ENCODE measurements around the gene KPNB1.
A peak's percentile ranks its signal among the peaks of the same experiment; 100 is the strongest.
"Not testable (repeated sequence)": the region's sequence is repeated elsewhere in the genome, so short reads cannot be mapped to it uniquely, and the experiment has no call there.

KPNB1 gene

DNA sequence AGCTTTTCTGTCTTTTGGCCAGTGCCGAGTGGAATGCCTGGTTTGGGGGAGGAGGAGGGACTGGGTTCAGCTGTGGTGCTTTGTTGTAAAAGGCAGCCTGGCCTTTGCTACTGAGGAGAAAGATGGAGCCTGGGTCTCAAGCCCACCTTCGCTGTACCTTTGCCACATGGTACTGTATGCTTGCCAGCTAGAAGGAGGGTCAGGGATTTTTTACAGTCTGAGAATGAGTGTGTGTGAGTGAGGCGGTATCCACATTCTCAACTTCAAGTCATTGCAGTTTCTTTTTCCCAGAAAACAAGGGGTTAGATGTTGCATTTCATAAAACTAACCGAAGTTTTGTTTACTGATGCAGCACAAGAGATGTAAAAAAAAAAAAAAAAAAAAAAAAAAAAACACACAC lies 33.0 kb downstream of the KPNB1 start:
- H3K4me3 Mint-ChIP-seq; H3K27me3 Mint-ChIP-seq; H3K4me1 Mint-ChIP-seq (ENCODE audit: low read depth); H3K9me3 Mint-ChIP-seq (ENCODE audit: low read depth): not testable (repeated sequence)
- Mint-ChIP-seq H3K36me3 (peaks cover 10% of the 10 kb centered on the region), H3K27ac (peak overlapping the region; percentile 58)

DNA sequence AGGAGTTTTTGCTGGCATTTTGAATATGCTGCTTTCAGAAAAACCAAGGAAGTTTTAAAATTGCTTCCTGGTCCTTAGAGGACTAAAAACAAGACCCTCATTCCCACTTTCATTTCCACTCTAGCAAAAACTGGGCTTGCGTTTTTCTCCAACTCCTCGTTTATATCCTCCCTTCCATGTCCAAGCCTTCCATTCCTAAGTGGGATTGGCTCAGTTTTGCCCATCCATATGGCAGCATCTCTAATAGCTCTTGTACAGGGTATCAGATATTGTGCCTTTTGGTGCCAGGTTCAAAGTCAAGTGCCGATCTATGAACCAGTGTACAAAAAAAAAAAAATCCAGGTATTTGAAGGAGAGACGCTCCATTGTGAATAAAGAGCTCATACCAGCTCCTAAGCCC lies 34.3 kb downstream of the KPNB1 start:
- Mint-ChIP-seq H3K27ac (peak overlapping the region; percentile 68), H3K9me3 (ENCODE audit: low read depth) (no peaks in the 10 kb centered on the region), H3K4me1 (ENCODE audit: low read depth) (peaks cover 3% of the 10 kb centered on the region), H3K4me3 (no peak overlapping the region), H3K27me3 (no peaks in the 10 kb centered on the region), H3K36me3 (peaks cover 10% of the 10 kb centered on the region)

DNA sequence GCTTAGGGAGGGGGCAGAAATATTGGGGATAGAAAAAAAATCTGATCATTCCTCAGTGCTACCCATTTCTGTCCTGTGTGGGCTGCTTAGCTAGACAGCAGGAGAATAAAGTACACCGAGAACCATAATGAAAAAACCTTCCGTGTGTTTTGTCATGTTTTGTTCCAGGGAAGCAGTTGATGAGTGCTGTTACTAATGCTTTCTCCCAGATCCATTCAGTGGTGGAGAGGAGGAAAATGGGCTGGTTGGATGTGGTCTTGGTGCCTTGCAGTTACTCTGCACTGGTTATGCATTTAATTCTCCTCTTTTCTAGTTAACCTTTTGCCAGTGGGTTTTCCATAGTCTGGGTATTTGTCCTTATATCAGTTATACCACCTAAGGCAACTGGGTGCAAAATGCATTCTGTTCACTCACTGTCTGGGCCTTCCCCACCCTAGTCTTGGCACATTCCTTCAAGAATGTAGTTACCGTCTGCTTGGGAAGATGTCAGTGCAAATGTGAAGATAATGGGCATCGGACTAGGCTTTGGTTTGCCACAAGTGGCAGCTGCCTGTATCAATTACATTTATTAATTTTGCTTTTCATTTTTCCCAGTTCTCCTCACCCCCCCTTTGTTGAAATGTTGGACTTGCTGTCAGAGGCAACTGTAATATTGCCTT lies 34.9 kb downstream of the KPNB1 start:
- Mint-ChIP-seq H3K27me3 (no peaks in the 10 kb centered on the region), H3K9me3 (ENCODE audit: low read depth) (no peaks in the 10 kb centered on the region), H3K4me3 (no peak overlapping the region), H3K36me3 (peaks cover 10% of the 10 kb centered on the region), H3K27ac (peak overlapping the region; percentile 68), H3K4me1 (ENCODE audit: low read depth) (peaks cover 3% of the 10 kb centered on the region)

DNA sequence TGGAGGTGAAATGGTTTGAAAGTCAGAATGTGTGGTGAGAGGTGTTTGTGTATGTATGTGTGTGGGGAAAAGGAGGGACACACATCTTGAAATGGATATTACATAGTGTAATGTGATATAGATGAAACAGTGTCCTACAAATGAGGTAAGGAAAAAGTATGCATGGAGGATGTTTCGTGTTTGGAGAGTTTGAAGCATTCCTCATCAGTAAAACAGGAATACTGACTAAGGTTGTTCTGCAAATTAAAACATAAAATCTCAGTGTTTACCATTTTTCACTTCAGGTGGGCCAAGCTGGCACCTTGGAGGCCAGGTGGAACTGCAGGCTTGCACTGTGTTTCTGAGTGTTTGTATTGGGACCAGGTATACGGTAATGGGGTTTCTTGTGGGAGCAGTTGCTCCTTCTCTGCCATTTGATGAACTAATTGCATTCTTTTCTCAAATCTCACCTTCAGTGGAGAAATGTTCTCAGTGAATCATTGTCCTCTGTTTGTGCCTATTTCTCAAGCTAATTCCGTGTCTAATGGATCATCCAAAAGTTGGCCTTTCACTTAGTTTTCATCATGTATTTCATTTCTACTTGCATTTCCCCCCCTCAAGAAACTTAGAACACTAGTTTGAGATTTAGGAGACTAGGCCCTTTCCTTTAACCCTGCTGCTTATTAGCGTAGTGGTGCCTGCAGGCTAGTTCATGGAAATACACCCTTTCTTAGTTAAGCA lies 36.0 kb downstream of the KPNB1 start:
- Mint-ChIP-seq H3K4me3 (no peak overlapping the region), H3K36me3 (peaks cover 6% of the 10 kb centered on the region), H3K27ac (peak overlapping the region; percentile 41), H3K9me3 (ENCODE audit: low read depth) (no peaks in the 10 kb centered on the region), H3K4me1 (ENCODE audit: low read depth) (peaks cover 6% of the 10 kb centered on the region), H3K27me3 (no peaks in the 10 kb centered on the region)

DNA sequence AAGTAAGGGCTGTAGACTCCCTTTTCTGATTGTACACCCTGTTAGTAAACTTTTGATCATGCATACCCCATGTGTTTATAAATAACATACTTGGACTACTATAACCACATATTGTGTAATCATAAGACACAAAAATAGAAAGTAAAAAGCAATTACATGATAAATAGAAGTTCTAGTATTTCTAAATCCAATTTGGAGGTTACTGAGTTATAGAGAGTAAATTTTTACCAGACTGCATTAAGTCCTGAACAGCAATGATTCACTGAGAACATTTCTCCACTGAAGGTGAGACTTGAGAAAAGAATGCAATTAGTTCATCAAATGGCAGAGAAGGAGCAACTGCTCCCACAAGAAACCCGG lies 36.5 kb downstream of the KPNB1 start:
- no peaks in the 10 kb centered on the region for H3K27me3 Mint-ChIP-seq
- peaks cover 6% of the 10 kb centered on the region for H3K4me1 Mint-ChIP-seq (ENCODE audit: low read depth)
- peak overlapping the region; percentile 41 for H3K27ac Mint-ChIP-seq
- H3K36me3 Mint-ChIP-seq: peaks cover 6% of the 10 kb centered on the region
- no peak overlapping the region for H3K4me3 Mint-ChIP-seq
- no peaks in the 10 kb centered on the region for H3K9me3 Mint-ChIP-seq (ENCODE audit: low read depth)

DNA sequence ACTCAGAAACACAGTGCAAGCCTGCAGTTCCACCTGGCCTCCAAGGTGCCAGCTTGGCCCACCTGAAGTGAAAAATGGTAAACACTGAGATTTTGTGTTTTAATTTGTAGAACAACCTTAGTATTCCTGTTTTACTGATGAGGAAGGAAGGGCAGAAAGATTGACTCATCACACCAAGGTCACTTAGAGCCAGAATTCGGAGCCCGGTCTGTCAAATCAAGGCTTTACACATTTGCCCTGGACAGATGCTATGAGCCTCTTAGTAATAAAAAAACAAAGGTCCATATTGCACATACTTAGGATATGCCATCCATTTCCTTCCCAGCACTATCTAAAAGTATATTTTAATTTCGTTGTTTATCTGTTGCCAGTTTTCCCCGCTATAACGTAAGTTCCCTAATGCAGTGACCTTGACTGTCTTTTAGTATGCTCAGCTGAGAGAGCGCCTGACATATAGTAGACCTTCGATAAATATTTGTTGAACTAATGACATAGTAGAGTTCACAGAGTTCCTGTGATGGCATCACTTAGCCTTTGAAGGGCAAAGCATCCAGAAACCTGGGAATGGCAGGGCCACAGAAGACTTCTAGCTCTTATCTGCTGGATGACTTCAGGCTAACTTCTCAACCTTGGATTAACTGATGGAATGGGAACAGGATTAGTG lies 37.1 kb downstream of the KPNB1 start:
- Mint-ChIP-seq H3K27ac (peak overlapping the region; percentile 22), H3K9me3 (ENCODE audit: low read depth) (no peaks in the 10 kb centered on the region), H3K27me3 (no peaks in the 10 kb centered on the region), H3K4me1 (ENCODE audit: low read depth) (peaks cover 7% of the 10 kb centered on the region), H3K4me3 (no peak overlapping the region), H3K36me3 (peaks cover 6% of the 10 kb centered on the region)

DNA sequence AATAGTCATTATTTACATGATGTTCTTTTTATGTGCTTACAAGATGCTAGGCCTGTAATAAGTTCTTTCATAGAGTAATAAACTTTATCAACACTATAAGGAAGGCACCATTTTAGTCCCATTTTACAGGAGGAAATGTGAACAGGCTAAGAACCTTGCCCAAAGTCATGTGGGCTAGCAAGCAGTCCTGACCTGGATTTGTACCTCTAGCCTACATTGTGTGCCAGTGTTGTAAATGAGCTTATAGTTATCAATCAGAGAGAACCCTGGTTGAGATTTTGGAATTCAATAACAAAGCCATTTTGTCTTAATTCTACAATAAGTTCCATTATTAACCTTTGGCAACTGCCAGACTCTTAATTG lies 37.6 kb downstream of the KPNB1 start:
- H3K4me3 Mint-ChIP-seq: no peak overlapping the region
- no peaks in the 10 kb centered on the region for H3K27me3 Mint-ChIP-seq

DNA sequence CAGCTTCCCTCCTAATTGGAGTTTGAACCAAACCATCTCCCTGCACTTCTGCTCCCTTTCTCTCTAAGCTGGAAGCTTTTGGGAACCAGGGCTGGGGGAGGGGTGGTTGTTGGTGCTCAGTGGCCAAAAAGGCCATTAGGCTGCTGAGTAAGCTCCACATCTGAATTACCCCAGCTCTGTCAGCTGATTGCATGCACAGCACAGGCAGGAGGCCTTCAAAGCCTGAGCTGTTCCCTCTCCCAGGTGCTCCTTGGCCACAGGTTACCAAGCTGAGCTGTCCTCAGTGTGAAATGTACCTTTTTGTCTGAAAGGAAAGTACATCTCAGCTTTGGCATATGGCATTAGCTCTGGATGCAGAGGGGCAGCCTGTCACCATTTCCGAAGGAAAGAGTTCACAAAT lies 38.0 kb downstream of the KPNB1 start:
- peaks cover 16% of the 10 kb centered on the region for H3K4me1 Mint-ChIP-seq (ENCODE audit: low read depth)
- no peak overlapping the region for H3K4me3 Mint-ChIP-seq
- peaks cover 3% of the 10 kb centered on the region for H3K36me3 Mint-ChIP-seq
- no peaks in the 10 kb centered on the region for H3K9me3 Mint-ChIP-seq (ENCODE audit: low read depth)
- H3K27ac Mint-ChIP-seq: no peak overlapping the region
- H3K27me3 Mint-ChIP-seq: no peaks in the 10 kb centered on the region

More for the DNA sequence above, 37.6 kb downstream of the KPNB1 start:
- Mint-ChIP-seq H3K36me3 (peaks cover 3% of the 10 kb centered on the region), H3K27ac (peak overlapping the region; percentile 22), H3K4me1 (ENCODE audit: low read depth) (peaks cover 12% of the 10 kb centered on the region), H3K9me3 (ENCODE audit: low read depth) (no peaks in the 10 kb centered on the region)

DNA sequence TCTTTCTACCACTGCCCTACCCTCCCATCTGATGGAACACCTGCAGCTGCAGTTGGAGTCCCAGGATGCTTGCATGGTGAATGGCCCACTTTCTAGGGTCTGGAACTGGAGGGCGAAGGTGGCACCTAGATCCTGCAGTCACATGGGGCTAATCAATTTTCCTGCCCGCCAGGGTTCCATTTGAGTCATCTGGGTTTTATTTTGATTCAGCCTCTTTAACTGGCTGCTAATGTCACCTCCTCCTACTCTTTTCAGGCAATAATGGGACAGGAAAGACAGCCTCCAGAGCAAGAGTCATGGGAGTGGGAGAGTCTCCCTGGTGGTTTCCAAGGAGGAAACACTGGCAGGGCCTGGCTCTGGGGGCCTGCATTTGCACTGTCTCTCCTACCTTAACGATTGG lies 40.4 kb downstream of the KPNB1 start:
- Mint-ChIP-seq H3K27me3 (no peaks in the 10 kb centered on the region), H3K36me3 (no peaks in the 10 kb centered on the region), H3K9me3 (ENCODE audit: low read depth) (no peaks in the 10 kb centered on the region), H3K27ac (no peak overlapping the region), H3K4me1 (ENCODE audit: low read depth) (peaks cover 28% of the 10 kb centered on the region), H3K4me3 (no peak overlapping the region)

DNA sequence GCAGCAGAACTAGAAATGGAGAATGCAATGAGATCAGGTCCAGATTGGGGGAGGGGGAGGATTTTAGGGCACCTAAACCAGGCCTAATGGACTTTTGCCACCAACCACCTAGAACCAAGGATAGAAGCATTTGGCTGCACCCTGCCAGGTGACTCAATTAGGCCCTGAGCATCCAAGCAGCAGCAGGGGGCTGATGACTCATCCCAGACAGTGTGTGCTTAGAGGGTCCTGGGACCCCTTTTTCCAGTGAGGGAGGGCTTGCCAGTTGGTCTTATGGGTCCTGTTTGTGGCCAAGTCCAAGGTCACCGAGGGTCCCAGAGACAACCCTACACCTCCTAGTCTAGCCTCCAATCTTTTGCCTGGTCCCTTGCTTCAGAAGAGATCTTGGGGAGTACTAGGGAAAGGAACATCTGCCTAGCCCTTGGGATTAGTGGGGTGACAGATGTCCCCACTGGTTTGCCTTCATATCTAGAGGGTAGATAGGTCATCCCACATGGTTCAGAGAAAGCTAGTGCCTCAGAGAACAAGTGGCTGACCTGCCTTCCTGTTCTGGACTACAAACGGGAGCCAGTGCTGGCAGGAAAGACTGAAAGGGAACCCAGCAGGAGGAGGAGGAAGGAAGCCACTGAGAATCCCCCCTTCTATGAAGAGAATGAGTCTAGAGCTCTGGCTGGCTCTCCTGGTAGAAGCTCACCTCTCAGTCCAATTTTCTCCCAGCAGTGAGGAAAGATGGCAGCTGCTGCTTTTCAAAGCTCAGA lies 42.6 kb downstream of the KPNB1 start:
- Mint-ChIP-seq H3K36me3 (peaks cover 2% of the 10 kb centered on the region), H3K27ac (peak overlapping the region; percentile 54), H3K4me3 (peak overlapping the region; percentile 98), H3K9me3 (ENCODE audit: low read depth) (no peaks in the 10 kb centered on the region), H3K4me1 (ENCODE audit: low read depth) (peaks cover 41% of the 10 kb centered on the region), H3K27me3 (no peaks in the 10 kb centered on the region)

DNA sequence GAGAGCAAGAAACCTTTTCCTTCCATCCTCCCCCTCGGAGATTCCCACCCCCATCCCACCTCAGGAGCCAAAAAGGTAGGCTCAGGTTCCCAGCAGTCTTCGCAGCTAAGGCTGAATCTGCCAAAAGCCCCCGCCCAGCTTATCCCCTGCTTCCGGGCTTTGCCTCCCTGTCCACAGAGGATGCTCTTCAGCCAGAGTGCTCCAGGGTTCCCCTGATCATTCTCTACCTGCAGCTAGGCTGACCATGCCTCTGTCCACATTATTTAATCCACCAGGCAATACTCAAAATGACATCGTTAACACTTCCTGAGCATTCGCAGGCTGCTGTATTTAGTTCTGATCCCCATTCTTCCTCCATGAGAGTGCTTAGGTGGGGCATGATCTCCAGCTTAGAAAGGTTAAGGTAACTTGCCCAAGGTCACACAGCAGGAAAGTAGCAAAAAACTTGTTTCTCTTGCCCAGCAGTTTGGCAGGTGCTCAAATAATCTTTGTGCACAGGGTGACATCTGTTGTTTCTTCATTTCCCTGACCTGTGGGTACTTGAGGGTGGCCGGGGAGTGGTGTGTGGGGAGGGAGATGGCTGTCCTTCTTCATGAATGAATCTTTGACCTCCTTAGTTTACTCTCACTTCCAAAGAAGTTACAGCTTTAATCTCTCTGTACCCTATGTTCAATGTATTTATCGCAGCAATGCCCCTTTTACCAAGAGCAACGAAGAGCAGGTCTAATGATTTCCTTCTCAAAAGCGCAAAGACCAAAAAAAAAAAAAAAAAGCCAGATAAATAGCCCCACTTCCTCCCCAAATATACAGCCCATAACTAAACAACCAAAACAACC lies 43.4 kb downstream of the KPNB1 start:
- peak overlapping the region; percentile 98 for H3K4me3 Mint-ChIP-seq
- no peaks in the 10 kb centered on the region for H3K9me3 Mint-ChIP-seq (ENCODE audit: low read depth)
- peak overlapping the region; percentile 98 for H3K27ac Mint-ChIP-seq
- H3K4me1 Mint-ChIP-seq (ENCODE audit: low read depth): peaks cover 45% of the 10 kb centered on the region
- no peaks in the 10 kb centered on the region for H3K27me3 Mint-ChIP-seq
- peaks cover 2% of the 10 kb centered on the region for H3K36me3 Mint-ChIP-seq

DNA sequence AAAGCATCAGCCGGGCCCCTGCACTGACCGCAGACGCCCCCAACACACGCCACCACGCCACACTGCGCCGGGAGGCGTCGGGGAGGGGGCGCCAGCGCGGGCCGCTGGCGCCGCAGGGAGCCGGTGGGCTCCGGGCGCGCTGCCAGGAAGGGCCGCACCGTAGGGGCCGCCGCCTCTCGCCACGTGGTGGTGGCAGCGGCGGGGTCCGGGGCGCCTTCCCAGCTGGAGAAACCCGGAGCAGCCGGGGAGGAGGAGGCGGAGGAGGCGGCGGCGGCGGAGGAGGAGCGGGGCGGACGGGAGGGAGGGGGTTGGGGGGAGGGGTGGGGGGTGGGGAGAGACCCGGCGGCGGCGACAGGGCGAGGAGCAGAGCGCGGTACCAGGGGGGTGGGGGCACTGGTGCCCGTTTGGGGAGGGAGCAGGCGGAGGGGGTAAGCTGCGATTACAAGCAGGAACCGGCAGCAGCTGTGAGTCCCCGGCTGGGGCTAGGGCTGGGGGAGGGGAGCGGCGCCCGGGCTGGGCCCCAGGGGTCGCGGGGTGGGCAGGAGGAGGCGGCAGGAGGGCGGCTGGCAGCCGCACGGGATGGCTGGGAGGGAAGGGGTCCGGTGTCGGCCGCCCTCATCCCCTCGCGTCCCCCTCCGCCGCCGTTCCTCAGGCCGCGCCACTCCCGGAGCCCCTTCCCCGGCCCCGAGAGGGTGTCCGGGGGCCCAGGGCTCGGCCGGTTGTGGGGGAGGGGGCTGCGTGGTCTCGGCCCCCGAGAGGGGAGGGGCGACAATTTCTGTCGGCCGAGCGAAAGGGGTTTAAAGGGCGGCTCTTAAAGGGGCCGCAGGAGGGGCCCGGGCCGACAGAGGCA lies 44.2 kb downstream of the KPNB1 start, which contains the start of gene TBKBP1:
TSS of gene TBKBP1 (plus strand) at position 431 of the 850 bp plus-strand sequence. CDS start 1,952 bp downstream, outside the sequence.
- H3K4me1 Mint-ChIP-seq (ENCODE audit: low read depth): peaks cover 53% of the 10 kb centered on the region
- H3K9me3 Mint-ChIP-seq (ENCODE audit: low read depth): no peaks in the 10 kb centered on the region
- H3K27ac Mint-ChIP-seq: peak within 1 kb of the TSS; percentile 98
- no peaks in the 10 kb centered on the region for H3K27me3 Mint-ChIP-seq
- H3K4me3 Mint-ChIP-seq: peak within 1 kb of the TSS; percentile 98
- peaks cover 2% of the 10 kb centered on the region for H3K36me3 Mint-ChIP-seq

DNA sequence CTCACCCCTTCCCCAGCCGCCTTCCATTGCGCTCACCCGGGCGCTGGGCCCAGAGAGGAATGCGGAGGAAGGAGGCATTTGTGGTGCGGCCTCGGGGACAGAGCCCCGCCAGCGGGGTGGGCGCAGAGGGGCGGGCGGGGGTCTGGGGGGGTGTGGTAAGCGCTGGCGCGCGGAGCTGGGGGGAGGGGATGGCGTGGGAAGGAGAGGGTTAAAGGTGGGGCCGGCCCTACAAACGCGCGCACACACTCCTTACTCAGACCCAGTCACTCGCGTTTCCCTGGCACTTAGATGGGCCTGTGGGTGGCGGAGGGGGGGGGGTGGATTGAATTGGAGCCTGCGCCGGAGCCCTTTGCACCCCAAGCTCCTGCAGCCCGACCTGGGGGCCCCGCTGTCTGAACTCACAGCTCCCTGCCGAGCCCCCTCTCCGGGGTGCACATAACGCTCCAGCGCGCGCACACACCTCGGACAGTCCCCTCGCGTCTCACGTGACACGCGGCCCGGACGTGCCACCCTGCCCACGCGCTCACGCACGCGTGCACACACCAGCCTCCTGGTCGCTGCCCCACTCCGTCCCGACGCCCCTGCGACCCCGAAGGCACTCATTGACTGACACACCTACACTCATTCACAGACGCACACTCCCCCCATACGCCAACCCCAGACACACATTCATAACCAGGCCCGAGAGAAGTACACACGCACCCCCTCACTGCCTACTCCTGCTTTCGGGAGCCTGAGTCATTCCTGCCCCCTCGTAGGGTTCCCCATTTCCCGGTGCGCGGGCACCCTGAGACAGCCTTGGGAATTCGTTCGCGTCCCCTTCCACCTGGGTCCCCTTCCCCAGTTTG lies 45.1 kb downstream of the KPNB1 start:
- Mint-ChIP-seq H3K9me3 (ENCODE audit: low read depth) (no peaks in the 10 kb centered on the region), H3K27me3 (no peaks in the 10 kb centered on the region), H3K36me3 (peaks cover 4% of the 10 kb centered on the region), H3K4me3 (peak overlapping the region; percentile 88), H3K4me1 (ENCODE audit: low read depth) (peaks cover 57% of the 10 kb centered on the region), H3K27ac (peak overlapping the region; percentile 91)

Measured in activated naive CD8-positive, alpha-beta T cell (primary cell).